ENCODE measurements around the gene FBXL7.

Gene FBXL7

GRCh38 chr5:15717001-15717400, 217.0 kb downstream of the FBXL7 start:
- no peak for DNase-seq (ENCODE audit: extremely low read depth, low read depth)
- TF ChIP-seq CTCF (IDR thresholded peaks at IDR 0.05; ENCODE audit: low read depth, low read length, missing control alignments): no peak
- H3K4me3 ChIP-seq (replicated peaks; ENCODE audit: low read depth, low read length): no peak overlapping the region

GRCh38 chr5:15718421-15719179, 218.6 kb downstream of the FBXL7 start:
- DNase-seq (ENCODE audit: extremely low read depth, low read depth): no peak
- H3K4me3 ChIP-seq (replicated peaks; ENCODE audit: low read depth, low read length): no peak overlapping the region
- TF ChIP-seq CTCF (IDR thresholded peaks at IDR 0.05; ENCODE audit: low read depth, low read length, missing control alignments): no peak

- DNase-seq (ENCODE audit: extremely low read depth, low read depth): no peak
- H3K4me3 ChIP-seq (replicated peaks; ENCODE audit: low read depth, low read length): no peak overlapping the region
- no peak for TF ChIP-seq CTCF (IDR thresholded peaks at IDR 0.05; ENCODE audit: low read depth, low read length, missing control alignments)
These were observed 219.8 kb downstream of the FBXL7 start for GRCh38 chr5:15719784-15720183.

- H3K4me3 ChIP-seq (replicated peaks; ENCODE audit: low read depth, low read length): no peak overlapping the region
- no peak for DNase-seq (ENCODE audit: extremely low read depth, low read depth)
- TF ChIP-seq CTCF (IDR thresholded peaks at IDR 0.05; ENCODE audit: low read depth, low read length, missing control alignments): no peak
These were observed 220.5 kb downstream of the FBXL7 start for GRCh38 chr5:15720515-15720914.

- no peak overlapping the region for H3K4me3 ChIP-seq (replicated peaks; ENCODE audit: low read depth, low read length)
- no peak for DNase-seq (ENCODE audit: extremely low read depth, low read depth)
- no peak for TF ChIP-seq CTCF (IDR thresholded peaks at IDR 0.05; ENCODE audit: low read depth, low read length, missing control alignments)
These were observed 222.3 kb downstream of the FBXL7 start for GRCh38 chr5:15722305-15722704.

- TF ChIP-seq CTCF (IDR thresholded peaks at IDR 0.05; ENCODE audit: low read depth, low read length, missing control alignments): no peak
- DNase-seq (ENCODE audit: extremely low read depth, low read depth): no peak
- H3K4me3 ChIP-seq (replicated peaks; ENCODE audit: low read depth, low read length): no peak overlapping the region
These were observed 227.4 kb downstream of the FBXL7 start for GRCh38 chr5:15727375-15727774.

- TF ChIP-seq CTCF (IDR thresholded peaks at IDR 0.05; ENCODE audit: low read depth, low read length, missing control alignments): no peak
- no peak for DNase-seq (ENCODE audit: extremely low read depth, low read depth)
These were observed 228.8 kb downstream of the FBXL7 start for GRCh38 chr5:15728811-15729210.

More at GRCh38 chr5:15728811-15729210, 228.8 kb downstream of the FBXL7 start:
- no peak overlapping the region for H3K4me3 ChIP-seq (replicated peaks; ENCODE audit: low read depth, low read length)
